AG10803 (cell line): ENCODE results near the gene E2F7.

Source experiments
- DNase-seq: peaks from one replicate; pipeline ENCODE4 v3.0.0; 2010; ENCODE audit warnings: low read depth
- H3K4me3 ChIP-seq: 2 replicates; pipeline ENCODE4 v1.5.1; 2011; ENCODE audit warnings: mild to moderate bottlenecking, low read length, control low read depth
- TF ChIP-seq, protein P1 (sequence below): conservative IDR thresholded peaks from 2 replicates; pipeline ENCODE4 v1.5.1; 2011; ENCODE audit warnings: mild to moderate bottlenecking, low read length, control low read depth, inconsistent platforms

The E2F7 gene

DNA sequence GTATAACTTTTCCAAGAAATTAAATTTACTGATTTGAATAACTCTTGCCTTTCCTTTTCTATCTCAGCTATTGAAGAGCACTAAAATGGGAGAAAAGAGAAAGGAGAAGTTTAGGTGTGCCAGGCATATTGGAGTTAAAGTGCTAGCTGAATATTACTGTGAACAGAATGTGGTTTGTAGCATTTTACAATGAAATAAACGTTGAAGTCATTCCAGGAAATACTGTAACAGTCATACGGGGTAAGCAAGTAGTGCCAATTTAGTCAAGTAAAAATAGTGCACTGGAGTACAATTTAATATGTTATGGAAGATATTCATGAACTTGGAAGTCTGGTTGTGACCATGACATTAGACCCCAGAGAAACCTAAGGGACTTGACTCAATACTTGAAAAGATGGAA is 62.1 kb downstream of the E2F7 start:
- TF ChIP-seq, protein P1, sequence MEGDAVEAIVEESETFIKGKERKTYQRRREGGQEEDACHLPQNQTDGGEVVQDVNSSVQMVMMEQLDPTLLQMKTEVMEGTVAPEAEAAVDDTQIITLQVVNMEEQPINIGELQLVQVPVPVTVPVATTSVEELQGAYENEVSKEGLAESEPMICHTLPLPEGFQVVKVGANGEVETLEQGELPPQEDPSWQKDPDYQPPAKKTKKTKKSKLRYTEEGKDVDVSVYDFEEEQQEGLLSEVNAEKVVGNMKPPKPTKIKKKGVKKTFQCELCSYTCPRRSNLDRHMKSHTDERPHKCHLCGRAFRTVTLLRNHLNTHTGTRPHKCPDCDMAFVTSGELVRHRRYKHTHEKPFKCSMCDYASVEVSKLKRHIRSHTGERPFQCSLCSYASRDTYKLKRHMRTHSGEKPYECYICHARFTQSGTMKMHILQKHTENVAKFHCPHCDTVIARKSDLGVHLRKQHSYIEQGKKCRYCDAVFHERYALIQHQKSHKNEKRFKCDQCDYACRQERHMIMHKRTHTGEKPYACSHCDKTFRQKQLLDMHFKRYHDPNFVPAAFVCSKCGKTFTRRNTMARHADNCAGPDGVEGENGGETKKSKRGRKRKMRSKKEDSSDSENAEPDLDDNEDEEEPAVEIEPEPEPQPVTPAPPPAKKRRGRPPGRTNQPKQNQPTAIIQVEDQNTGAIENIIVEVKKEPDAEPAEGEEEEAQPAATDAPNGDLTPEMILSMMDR, result no peak
- no peak overlapping the region for H3K4me3 ChIP-seq
- DNase-seq, result peak; percentile 6

DNA sequence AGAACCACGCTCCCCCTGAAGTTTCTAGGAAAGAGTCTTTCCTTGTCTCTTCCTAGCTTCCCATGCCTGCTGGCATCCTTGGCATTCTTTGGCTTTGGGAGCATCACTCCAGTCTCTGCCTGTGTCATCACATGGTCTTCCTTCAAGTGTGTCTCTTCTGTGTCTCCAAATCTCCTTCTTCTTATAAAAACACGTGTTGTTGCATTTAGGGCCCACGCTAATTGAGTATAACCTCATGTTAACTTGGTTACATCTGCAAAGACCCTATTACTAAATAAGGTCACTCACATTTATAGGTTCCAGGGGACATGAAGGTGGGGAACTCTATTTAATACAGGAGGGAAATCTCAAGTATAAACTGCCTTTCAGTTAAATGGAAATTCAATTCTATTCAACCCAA is 63.0 kb downstream of the E2F7 start:
- TF ChIP-seq, protein P1, result no peak
- DNase-seq, result no peak

DNA sequence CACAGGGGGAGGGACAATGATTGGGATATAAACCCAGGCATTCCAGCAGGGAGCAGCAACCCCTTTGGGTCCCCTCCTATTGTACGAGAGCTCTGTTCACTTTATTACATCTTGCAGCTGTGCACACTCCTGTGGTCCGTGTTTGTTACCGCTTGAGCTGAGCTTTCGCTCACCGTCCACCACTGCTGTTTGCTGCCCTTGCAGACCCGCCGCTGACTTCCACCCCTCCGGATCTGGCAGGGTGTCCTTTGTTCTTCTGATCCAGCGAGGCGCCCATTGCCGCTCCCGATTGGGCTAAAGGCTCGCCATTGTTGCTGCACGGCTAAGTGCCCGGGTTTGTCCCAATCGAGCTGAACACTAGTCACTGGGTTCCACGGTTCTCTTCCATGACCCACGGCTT is 64.1 kb downstream of the E2F7 start:
- TF ChIP-seq, protein P1, result no peak
- no peak overlapping the region for H3K4me3 ChIP-seq
- no peak for DNase-seq

More for the DNA sequence above, 63.0 kb downstream of the E2F7 start:
- H3K4me3 ChIP-seq, result no peak overlapping the region

DNA sequence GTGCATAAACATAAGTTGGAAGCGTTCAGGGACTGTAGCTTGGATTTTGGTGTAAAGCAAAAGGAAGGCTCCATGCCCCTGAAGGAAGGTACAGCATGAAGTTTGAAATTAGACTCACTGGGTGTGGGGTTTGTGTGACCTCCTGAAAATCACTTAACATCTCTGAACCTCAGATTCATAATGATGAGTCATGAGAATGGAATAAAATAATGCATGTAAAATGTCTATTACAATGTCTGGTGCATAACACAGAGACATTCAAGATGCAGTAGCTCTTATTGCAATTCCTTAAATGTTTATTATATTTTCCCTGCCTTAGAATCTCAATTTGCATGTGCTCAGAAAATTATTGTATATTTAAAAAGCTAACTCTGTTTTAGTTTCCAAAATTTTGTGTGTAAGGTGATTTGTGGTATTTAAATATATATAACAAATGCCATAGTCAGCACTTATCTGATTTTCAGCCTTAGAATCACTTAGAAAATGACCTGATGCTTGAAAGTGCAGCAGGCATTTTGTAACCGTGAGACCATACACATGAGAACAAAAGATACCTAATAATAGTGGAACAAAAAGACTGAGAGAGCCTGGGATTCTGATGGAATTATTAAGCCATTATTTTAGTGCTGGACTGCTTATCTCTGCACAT is 66.3 kb downstream of the E2F7 start:
- H3K4me3 ChIP-seq, result no peak overlapping the region
- DNase-seq, result no peak
- TF ChIP-seq, protein P1, result no peak

DNA sequence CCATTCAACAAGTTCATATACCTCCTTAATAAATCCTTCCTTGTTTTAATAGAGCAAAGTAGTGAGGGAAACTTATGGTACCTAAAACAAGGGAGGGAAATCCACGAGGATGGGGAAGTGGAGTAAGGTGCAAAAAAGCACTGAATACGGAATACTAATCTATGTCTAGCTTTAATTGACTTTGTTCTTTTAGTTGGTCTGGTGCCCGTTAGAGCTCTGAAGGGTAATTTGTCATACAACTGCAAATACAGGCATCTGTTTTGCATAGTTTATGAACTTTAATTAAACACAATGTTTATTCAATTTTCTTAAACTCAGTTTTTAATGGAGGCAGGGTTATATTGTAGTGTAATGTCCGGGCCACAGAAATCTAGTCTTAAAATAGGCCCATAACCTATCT is 67.0 kb downstream of the E2F7 start:
- TF ChIP-seq, protein P1, result no peak
- no peak for DNase-seq
- H3K4me3 ChIP-seq, result no peak overlapping the region

DNA sequence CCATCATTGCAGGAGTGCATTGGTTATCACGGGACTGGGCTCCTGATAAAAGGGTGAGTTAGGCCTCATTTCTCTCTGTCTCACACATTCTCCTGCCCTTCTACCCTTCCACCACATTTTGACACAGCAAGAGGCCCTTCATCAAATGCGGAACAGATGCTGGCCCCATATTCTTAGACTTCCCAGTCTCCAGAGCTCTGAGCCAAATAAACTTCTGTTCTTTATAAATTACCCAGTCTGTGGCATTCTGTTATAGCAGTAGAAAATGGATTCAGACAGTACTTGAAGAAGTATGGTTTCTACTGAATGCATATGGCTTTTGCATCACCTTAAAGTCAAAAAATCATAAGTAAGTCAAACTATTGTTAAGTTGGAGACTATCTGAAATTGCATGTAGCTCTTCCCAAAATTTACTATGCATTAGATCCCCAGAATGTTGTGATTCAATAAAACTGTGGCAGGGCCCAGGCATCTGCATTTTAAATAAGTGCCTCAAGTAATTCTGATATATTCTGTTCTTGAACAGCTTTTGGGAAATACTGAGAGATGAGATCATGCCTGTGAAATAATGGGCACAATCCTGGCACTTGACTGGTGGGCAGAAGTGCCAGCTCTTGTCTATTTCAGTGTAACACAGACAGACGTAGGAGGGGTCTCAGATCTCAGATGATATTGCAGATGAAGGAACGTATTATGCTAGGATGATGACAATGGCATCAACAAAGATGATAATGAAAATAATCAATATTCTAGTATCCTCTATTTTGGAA is 68.2 kb downstream of the E2F7 start:
- TF ChIP-seq, protein P1, result no peak
- H3K4me3 ChIP-seq, result no peak overlapping the region
- peak; percentile 11 for DNase-seq

DNA sequence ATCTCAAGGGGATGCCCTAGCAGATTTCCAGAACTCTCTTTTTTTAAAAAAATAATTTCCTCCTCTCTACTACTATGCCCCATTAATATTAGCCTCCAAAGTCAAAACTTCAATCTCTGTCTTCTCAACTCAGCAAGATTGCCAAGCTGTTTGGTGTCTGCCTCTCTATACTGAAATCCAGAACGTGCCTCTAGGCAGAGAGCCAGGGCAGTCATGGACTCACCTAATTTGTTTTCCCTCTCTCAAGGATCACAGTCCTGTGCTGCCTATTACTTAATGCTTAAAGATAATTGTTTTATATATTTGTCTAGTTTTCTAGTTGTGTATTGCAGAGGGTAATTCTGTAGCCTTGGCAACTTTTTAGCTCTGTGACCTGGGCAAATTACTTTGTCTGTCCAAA is 74.7 kb downstream of the E2F7 start:
- TF ChIP-seq, protein P1, result no peak
- H3K4me3 ChIP-seq, result no peak overlapping the region
- DNase-seq, result no peak
